Endothelial cell of umbilical vein (primary cell): ENCODE measurements around the gene ZFAND2B. TPM values are rescaled to one million over a fixed set of nuclear protein-coding genes. Genes with fewer than 3 reads are reported as not detected.

Experiments used
- BruUV-seq: library from RNA; stranded (reverse); fragments of 400-500 nt; replicated peaks from 2 replicates; lab custom pipeline; 2021; lab: Mats Ljungman, UMichigan
- CTCF ChIA-PET: fragments of 300-600, 350-600 bp; sonication (Branson Sonifier 250); formaldehyde crosslinking; loops from one replicate; lab custom pipeline; 2021; ENCODE audit warnings: antibody characterized with exemption, inconsistent platforms; lab: Charles Lee
- POLR2A ChIA-PET: fragments of 300-600, 350-600 bp; sonication (Branson Sonifier 250); formaldehyde crosslinking; loops from one replicate; lab custom pipeline; 2021; ENCODE audit warnings: antibody characterized with exemption, inconsistent platforms; lab: Charles Lee
- DNase-seq: peaks from one replicate; pipeline ENCODE4 v3.0.0-alpha.2; 2011; ENCODE audit warnings: low read depth, low spot score
- FAIRE-seq: peaks from 2 replicates; lab custom pipeline; 2011; peaks lifted over from hg19 to GRCh38; lab: Jason Lieb, UNC
- H2AFZ ChIP-seq: 2 replicates; pipeline ENCODE4 v1.6.0; 2012; ENCODE audit warnings: low read depth, low read length, control low read depth, inconsistent platforms
- H3K27ac ChIP-seq: 2 replicates; pipeline ENCODE4 v1.5.1; 2011; ENCODE audit warnings: low read depth, mild to moderate bottlenecking, control low read depth, low read length, moderate library complexity; ENCODE audit not compliant: insufficient read depth
- H3K27me3 ChIP-seq, 2 experiments: 2 replicates each; pipeline versions ENCODE4 v1.6.0 to v1.6.1; 2011; ENCODE audit warnings: low read length in 2 of 2, mixed read lengths in 1 of 2; ENCODE audit not compliant: control insufficient read depth in 2 of 2, insufficient read depth in 2 of 2
- H3K36me3 ChIP-seq, 2 experiments: 2 replicates in 1 of 2; 3 replicates in 1 of 2; pipeline ENCODE4 v1.5.1; 2011; ENCODE audit warnings: low read length in 2 of 2, mild to moderate bottlenecking in 1 of 2, moderate library complexity in 1 of 2; ENCODE audit not compliant: control insufficient read depth in 2 of 2, insufficient read depth in 2 of 2; ENCODE audit errors: extremely low read depth in 1 of 2
- H3K4me1 ChIP-seq: 3 replicates; pipeline ENCODE4 v1.5.1; 2011; ENCODE audit warnings: mild to moderate bottlenecking, low read length; ENCODE audit not compliant: control insufficient read depth, insufficient read depth; ENCODE audit errors: extremely low read depth
- H3K4me2 ChIP-seq: 2 replicates; pipeline ENCODE4 v1.6.1; 2011; ENCODE audit warnings: low read length, control low read depth, mixed read lengths; ENCODE audit not compliant: insufficient read depth
- H3K4me3 ChIP-seq, 3 experiments: fragments of 200-600 bp in 1 of 3; sonication (generic), shearing (Covaris generic) in 1 of 3; replicated peaks in 1 of 3; 2 replicates each; pipeline ENCODE4 v1.5.1; 2011 to 2016; ENCODE audit warnings: control low read depth in 3 of 3, low read length in 3 of 3, mild to moderate bottlenecking in 2 of 3, inconsistent platforms in 1 of 3, low read depth in 1 of 3, moderate library complexity in 1 of 3; ENCODE audit not compliant: insufficient read depth in 1 of 3
- H3K79me2 ChIP-seq: 2 replicates; pipeline ENCODE4 v1.6.0; 2012; ENCODE audit warnings: low read length, inconsistent platforms; ENCODE audit not compliant: control insufficient read depth, insufficient read depth
- H3K9ac ChIP-seq: replicated peaks from 2 replicates; pipeline ENCODE3; 2011; ENCODE audit warnings: low read length, control low read depth; ENCODE audit not compliant: insufficient read depth; ENCODE audit errors: extremely low read depth
- H3K9me1 ChIP-seq: replicated peaks from 3 replicates; pipeline ENCODE4 v1.6.0; 2011; ENCODE audit warnings: mild to moderate bottlenecking, low read length; ENCODE audit not compliant: control insufficient read depth, insufficient read depth; ENCODE audit errors: extremely low read depth
- H3K9me3 ChIP-seq: replicated peaks from 2 replicates; pipeline ENCODE4 v1.5.1; 2012; ENCODE audit warnings: low read length, inconsistent platforms; ENCODE audit not compliant: control insufficient read depth, insufficient read depth
- H4K20me1 ChIP-seq: replicated peaks from 2 replicates; pipeline ENCODE3; 2011; ENCODE audit warnings: mild to moderate bottlenecking, low read length; ENCODE audit not compliant: control insufficient read depth, insufficient read depth; ENCODE audit errors: extremely low read depth
- EZH2 ChIP-seq: IDR thresholded peaks from 2 replicates; pipeline ENCODE4 v1.6.1; 2012; ENCODE audit warnings: borderline replicate concordance, low read depth, mild to moderate bottlenecking, moderate library complexity, low read length, inconsistent platforms; ENCODE audit not compliant: severe bottlenecking
- FOS ChIP-seq: IDR thresholded peaks from 2 replicates; pipeline ENCODE4 v1.6.1; 2011; ENCODE audit warnings: mild to moderate bottlenecking, low read length, moderate library complexity, borderline replicate concordance; ENCODE audit not compliant: insufficient read depth
- GATA2 ChIP-seq: IDR thresholded peaks from 2 replicates; pipeline ENCODE4 v1.7.0; 2011; ENCODE audit warnings: low read depth, mild to moderate bottlenecking, moderate library complexity, mixed read lengths, low read length; ENCODE audit not compliant: insufficient read length, insufficient read depth
- JUN ChIP-seq: IDR thresholded peaks from 2 replicates; pipeline ENCODE4 v1.6.1; 2011; ENCODE audit warnings: borderline replicate concordance, low read depth; ENCODE audit not compliant: insufficient read length, insufficient read depth
- MAX ChIP-seq: IDR thresholded peaks from 2 replicates; pipeline ENCODE4 v1.6.1; 2011; ENCODE audit not compliant: insufficient read depth, insufficient read length
- MYC ChIP-seq: IDR thresholded peaks from one replicate; pipeline ENCODE4 v1.6.1; 2011; ENCODE audit warnings: mild to moderate bottlenecking, low read depth, low read length
- POLR2A ChIP-seq: IDR thresholded peaks from 2 replicates; pipeline ENCODE4 v1.6.1; 2012; ENCODE audit warnings: low read depth, mild to moderate bottlenecking, control low read depth, low read length
- POLR2AphosphoS5 ChIP-seq: IDR thresholded peaks from 2 replicates; pipeline ENCODE4 v1.6.1; 2012; ENCODE audit warnings: low read depth, mild to moderate bottlenecking, control low read depth, low read length, moderate library complexity; ENCODE audit not compliant: insufficient read depth
- dilution Hi-C: fragments of 300-500 bp; cut with MboI; formaldehyde crosslinking; loops from one replicate; pipeline ENCODE4 v1.15.0; 2019; ENCODE audit warnings: low sequenced_read_pairs; ENCODE audit not compliant: extremely low pct_ligation_motif_present
- intact Hi-C: fragments of 100-400 bp; cut with micrococcal nuclease; formaldehyde crosslinking; loops from one replicate; pipeline ENCODE4 v1.10.0; 2022
- polyA plus RNA-seq, 4 experiments: library from polyadenylated mRNA; depleted of rRNA in 3 of 4; stranded (reverse) in 3 of 4; unstranded in 1 of 4; fragments of >200 nt; gene quantifications; 2 replicates each; pipeline versions ENCODE4 v1.2.1 to v1.2.3, GENCODE V29; 2011 to 2012; ENCODE audit warnings: missing spikeins in 1 of 4
- total RNA-seq: library from RNA; stranded (reverse); gene quantifications from 2 replicates; pipeline ENCODE4 v1.2.3, GENCODE V29; 2021
- TF ChIP-seq, protein P1 (sequence below), 2 donors: IDR thresholded peaks; 1 replicate in 1 of 2; 2 replicates in 1 of 2; pipeline ENCODE4 v1.5.1; 2011; ENCODE audit warnings: low read length in 2 of 2, mild to moderate bottlenecking in 2 of 2, moderate library complexity in 2 of 2, control low read depth in 1 of 2, inconsistent platforms in 1 of 2, low read depth in 1 of 2; ENCODE audit not compliant: insufficient read depth in 1 of 2; ENCODE audit errors: extremely low read depth in 1 of 2

The ZFAND2B gene
- total and polyA plus RNA-seq, 2 donors (not counting 3 experiments of a cell fraction or from before 2014, with no cell fraction given), result 23.3 to 52.0 TPM

- no peak for TF ChIP-seq JUN
- TF ChIP-seq, protein P1, sequence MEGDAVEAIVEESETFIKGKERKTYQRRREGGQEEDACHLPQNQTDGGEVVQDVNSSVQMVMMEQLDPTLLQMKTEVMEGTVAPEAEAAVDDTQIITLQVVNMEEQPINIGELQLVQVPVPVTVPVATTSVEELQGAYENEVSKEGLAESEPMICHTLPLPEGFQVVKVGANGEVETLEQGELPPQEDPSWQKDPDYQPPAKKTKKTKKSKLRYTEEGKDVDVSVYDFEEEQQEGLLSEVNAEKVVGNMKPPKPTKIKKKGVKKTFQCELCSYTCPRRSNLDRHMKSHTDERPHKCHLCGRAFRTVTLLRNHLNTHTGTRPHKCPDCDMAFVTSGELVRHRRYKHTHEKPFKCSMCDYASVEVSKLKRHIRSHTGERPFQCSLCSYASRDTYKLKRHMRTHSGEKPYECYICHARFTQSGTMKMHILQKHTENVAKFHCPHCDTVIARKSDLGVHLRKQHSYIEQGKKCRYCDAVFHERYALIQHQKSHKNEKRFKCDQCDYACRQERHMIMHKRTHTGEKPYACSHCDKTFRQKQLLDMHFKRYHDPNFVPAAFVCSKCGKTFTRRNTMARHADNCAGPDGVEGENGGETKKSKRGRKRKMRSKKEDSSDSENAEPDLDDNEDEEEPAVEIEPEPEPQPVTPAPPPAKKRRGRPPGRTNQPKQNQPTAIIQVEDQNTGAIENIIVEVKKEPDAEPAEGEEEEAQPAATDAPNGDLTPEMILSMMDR (IDR thresholded peaks at IDR 0.05; ENCODE audit: extremely low read depth in 1 of 2, insufficient read depth in 1 of 2, low read depth in 1 of 2, low read length in 2 of 2), result no peak
- H2AFZ ChIP-seq, result no peak overlapping the region
- no peaks in the 10 kb centered on the region for H3K9me3 ChIP-seq
- no peak overlapping the region for H3K9ac ChIP-seq
- intact Hi-C loops, result no loop called here
- H3K4me1 ChIP-seq, result no peaks in the 10 kb centered on the region
- BruUV-seq, result no TSS peak
- CTCF ChIA-PET, result no interaction called here
- peaks cover 0 to 11% of the 10 kb centered on the region in 2 experiments for H3K36me3 ChIP-seq
- FAIRE-seq (no peak), DNase-seq (no peak)
- H3K9me1 ChIP-seq, result no peaks in the 10 kb centered on the region
- no peak overlapping the region for H3K4me2 ChIP-seq
- H3K27me3 ChIP-seq, result no peaks in the 10 kb centered on the region
- peaks cover 3% of the 10 kb centered on the region for H4K20me1 ChIP-seq
- H3K4me3 ChIP-seq, result no peak overlapping the region
- H3K79me2 ChIP-seq, result no peaks in the 10 kb centered on the region
- H3K27ac ChIP-seq, result no peak overlapping the region
- dilution Hi-C loops, result no loop called here
- POLR2A ChIA-PET, result no interaction called here
Observed at GRCh38 chr2:219168526-219168925, 38.1 kb upstream of the ZFAND2B start.

DNA sequence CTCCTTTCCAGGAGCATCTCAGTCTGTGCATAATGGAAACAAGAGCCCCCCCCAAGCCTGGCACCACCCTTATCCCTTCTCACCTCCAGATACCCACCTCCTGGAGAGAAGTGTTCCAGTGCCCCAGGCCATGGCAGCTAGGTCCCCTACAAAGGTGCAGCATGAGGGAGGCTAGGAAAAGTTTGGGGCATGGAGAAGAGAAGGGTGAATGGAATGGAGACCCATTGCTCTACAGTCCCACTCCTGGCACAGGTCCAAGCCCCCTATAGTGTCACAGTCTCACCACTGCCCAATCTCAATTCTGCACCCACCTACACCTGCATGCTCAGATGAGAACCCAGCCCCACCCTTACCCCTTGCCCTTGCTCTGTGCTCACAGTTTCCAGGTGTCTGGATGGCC, 37.6 kb upstream of the ZFAND2B start:
- H3K9ac ChIP-seq, result no peak overlapping the region
- TF ChIP-seq JUN (no peak), FOS (no peak), MAX (no peak), GATA2 (no peak), EZH2 (no peak), POLR2AphosphoS5 (no peak), MYC (no peak), POLR2A (no peak)
- TF ChIP-seq, protein P1 (IDR thresholded peaks at IDR 0.05; ENCODE audit: extremely low read depth in 1 of 2, insufficient read depth in 1 of 2, low read depth in 1 of 2, low read length in 2 of 2), result no peak
- ChIA-PET POLR2A (no interaction called here), CTCF (interaction anchor here (5.2 kb wide), 1 partner anchor 126 kb away, joined by 32 read pairs; no protein-coding TSS in a partner anchor)
- H3K4me1 ChIP-seq, result no peaks in the 10 kb centered on the region
- peaks cover 0 to 13% of the 10 kb centered on the region in 2 experiments for H3K36me3 ChIP-seq
- no peak overlapping the region for H3K4me3 ChIP-seq
- no TSS peak for BruUV-seq
- no peaks in the 10 kb centered on the region for H3K27me3 ChIP-seq
- dilution Hi-C loops, result no loop called here
- no peaks in the 10 kb centered on the region for H3K9me3 ChIP-seq
- H4K20me1 ChIP-seq, result peaks cover 3% of the 10 kb centered on the region
- FAIRE-seq, result no peak
- intact Hi-C loops, result no loop called here
- no peak for DNase-seq
- H2AFZ ChIP-seq, result no peak overlapping the region
- H3K79me2 ChIP-seq, result no peaks in the 10 kb centered on the region
- no peak overlapping the region for H3K27ac ChIP-seq
- H3K4me2 ChIP-seq, result no peak overlapping the region
- H3K9me1 ChIP-seq, result no peaks in the 10 kb centered on the region
